GM21423 (cell line): ENCODE measurements around the gene NRG4.
"Not testable (repeated sequence)": the region's sequence is repeated elsewhere in the genome, so short reads cannot be mapped to it uniquely, and the experiment has no call there.

Experiments used
- ATAC-seq: cut with Tn5 transposase; IDR thresholded peaks from one replicate; pipeline ENCODE4 v1.9.1; 2021; ENCODE audit warnings: mild to moderate bottlenecking, moderate library complexity; ENCODE audit not compliant: unreplicated experiment

NRG4 gene

DNA sequence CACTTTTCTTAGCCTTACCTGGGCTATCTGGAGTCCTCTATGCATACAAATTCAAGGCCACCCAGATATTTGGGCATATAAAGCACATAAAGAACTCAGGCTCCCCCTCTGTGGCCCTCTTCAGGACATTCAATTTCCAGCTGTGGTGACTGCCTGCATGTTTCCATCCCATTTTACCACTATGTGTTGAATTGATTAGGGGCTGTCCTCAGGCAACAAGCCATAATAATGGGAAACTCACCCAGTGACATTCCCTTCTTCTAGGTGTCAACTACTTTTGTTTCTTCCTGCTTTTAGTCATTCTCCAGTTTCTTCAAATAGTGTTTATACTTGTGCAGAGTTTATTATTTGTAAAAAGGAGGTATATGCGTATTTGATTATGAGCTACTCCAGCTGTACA, 18.0 kb downstream of the NRG4 start:
- no peak for ATAC-seq

GRCh38 chr15:75992897-75993296, 19.3 kb downstream of the NRG4 start:
- ATAC-seq: no peak

GRCh38 chr15:75989875-75990274, 22.3 kb downstream of the NRG4 start:
- ATAC-seq: no peak

- no peak for ATAC-seq
Measured at GRCh38 chr15:75989045-75989444, 23.2 kb downstream of the NRG4 start.

DNA sequence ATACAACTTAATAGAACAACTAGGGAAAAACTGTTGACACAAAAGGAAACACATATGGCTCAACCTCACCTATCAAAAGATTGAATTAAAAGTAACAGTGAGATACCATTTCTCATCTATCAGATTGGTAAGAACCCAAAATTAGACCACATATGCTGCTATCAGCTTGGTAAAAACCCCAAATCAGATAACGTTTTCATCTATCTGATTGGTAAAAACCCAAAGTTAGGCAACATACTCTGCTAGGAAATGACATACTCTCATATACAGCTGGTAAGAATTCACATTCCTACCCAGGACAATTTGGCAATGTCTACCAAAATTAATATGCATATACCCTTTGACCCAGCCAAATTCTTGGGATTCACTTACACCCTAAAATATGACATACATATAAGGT, 26.3 kb downstream of the NRG4 start:
- ATAC-seq: no peak

- not testable (repeated sequence) for ATAC-seq
Measured at GRCh38 chr15:75984706-75985105, 27.5 kb downstream of the NRG4 start.

DNA sequence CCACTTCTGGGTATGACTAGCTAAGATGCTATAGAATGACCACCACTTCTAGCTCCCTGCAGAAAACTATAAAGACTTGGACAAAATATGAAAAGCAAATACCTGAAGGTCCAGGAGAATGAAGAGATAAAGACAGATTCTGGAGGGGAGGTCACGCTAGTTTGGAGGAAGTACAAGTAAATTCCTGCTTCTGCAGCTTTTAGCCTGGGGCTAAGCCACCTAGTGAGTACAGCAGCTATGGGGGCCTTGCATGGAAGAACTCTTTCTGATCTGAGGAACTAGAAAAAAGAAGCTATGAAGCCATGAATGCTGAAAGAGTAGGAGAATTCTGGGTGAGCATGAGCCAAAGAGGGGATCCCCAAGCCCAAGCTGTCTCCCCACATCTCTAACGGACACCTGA, 29.8 kb downstream of the NRG4 start:
- ATAC-seq: no peak

DNA sequence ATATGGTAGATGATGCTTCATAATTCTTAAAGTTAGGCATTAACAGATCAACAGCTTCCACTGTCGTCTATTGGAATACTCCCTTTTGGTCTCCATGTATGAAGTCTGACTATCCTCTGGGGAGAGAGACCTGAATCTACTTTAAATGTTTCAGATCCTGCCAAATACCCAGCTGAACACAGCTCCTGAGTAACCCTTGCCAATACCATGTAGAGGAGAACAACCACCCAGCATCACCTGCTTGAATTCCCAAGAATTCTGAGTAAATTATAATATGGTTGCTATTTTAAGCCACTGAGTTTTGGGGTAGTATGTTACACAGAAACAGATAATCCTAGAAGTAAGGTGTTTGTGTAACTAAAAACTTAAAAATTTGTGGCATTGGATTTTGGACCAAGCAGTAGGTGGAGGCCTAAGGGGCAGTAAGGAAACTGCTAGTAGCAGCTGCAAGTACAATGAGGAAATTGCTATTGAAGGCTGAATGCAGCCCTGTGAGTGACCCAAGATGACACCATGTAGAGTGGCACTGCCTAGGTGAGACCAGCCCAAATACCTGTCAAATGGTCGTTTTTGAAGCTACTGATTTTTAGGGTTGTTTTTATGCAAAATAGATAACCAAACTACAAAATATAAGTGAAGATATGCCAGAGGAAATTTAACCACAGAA, 30.9 kb downstream of the NRG4 start:
- no peak for ATAC-seq

- not testable (repeated sequence) for ATAC-seq
Measured at GRCh38 chr15:75976766-75977165, 35.5 kb downstream of the NRG4 start.

DNA sequence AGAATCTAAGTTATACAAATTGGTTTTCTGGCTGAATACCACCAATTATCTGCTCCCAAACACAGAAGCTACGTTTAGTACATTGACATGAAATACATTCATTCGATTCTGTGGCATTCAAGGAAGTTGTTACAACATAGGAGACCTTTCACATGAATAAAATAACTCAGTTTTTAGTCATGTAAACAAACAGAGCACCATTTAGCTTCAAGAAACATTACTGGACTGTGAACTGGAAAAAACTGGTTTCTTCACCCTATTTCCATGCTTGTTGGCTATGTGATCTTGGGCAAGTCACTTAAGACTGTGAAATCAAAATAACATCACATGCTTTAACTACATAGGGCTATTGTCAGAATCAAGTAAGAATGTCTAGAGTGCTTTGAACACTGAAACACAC, 46.2 kb downstream of the NRG4 start:
- no peak for ATAC-seq

- ATAC-seq: no peak
Measured at GRCh38 chr15:75961331-75961730, 50.9 kb downstream of the NRG4 start.

DNA sequence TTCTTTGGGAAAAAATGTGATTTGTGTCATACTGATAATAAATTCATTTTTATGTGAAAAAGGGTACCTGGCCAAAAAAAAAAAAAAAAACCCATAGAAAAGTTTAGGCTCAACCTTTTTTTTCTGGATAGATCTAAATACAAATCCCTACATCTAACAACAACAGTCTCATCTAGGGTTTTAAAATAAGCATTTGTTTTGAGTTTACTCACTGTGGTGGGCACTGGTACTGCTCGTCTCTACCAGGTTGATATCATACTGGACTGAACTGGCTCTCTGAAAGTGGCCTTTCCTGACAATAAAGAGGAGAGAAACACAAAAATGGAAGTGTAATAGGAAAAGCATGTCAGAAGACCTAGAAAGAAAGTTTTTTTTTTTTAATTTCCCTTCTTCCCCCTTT, 56.5 kb downstream of the NRG4 start:
- ATAC-seq: no peak

- ATAC-seq: no peak
Measured at GRCh38 chr15:75952525-75952924, 59.7 kb downstream of the NRG4 start.

- ATAC-seq: no peak
Measured at GRCh38 chr15:75948761-75949296, 63.4 kb downstream of the NRG4 start.

DNA sequence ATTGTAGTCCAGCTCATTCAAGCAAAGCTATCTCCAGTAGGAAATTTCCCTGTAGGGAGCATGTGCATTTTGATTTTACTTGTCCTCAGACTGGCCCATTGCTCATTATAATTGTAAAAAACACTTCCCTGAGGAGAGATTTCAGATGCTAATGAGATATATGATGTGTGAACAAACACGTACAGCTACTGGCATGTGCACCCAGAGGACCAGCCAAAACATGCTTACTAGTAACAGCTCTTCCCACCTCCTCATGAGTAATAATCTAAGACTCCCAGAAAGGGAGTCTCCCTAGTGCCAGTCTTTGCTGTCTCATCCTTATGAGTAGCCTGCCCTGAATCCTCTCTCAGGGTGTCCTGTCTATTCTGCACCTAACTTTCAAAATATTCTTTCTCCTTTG, 65.1 kb downstream of the NRG4 start:
- no peak for ATAC-seq

- no peak for ATAC-seq
Measured at GRCh38 chr15:75945953-75946352, 66.3 kb downstream of the NRG4 start.

GRCh38 chr15:75943713-75944215, 68.5 kb downstream of the NRG4 start:
- ATAC-seq: no peak

- no peak for ATAC-seq
Measured at GRCh38 chr15:75943246-75943645, 69.0 kb downstream of the NRG4 start.

- ATAC-seq: no peak
Measured at GRCh38 chr15:75942464-75942863, 69.8 kb downstream of the NRG4 start.

DNA sequence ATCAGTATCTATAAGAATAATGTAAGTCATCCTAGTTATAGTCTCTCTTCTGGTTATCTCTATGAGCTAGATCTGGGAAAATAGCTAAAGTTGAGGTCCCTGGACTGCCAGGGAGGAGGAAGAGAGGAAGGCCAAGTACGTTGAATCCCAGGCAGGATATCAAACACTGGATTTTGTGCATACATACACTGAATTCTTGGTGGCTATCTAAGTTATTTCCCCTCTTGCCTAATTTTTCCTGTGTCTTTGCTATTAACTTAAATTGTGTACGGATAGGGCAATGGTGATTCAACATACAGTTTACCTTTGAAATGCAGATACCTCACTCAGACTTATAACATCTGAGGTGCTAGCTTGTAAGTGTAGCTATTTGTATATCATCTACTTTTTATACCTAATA, 81.4 kb downstream of the NRG4 start:
- no peak for ATAC-seq

DNA sequence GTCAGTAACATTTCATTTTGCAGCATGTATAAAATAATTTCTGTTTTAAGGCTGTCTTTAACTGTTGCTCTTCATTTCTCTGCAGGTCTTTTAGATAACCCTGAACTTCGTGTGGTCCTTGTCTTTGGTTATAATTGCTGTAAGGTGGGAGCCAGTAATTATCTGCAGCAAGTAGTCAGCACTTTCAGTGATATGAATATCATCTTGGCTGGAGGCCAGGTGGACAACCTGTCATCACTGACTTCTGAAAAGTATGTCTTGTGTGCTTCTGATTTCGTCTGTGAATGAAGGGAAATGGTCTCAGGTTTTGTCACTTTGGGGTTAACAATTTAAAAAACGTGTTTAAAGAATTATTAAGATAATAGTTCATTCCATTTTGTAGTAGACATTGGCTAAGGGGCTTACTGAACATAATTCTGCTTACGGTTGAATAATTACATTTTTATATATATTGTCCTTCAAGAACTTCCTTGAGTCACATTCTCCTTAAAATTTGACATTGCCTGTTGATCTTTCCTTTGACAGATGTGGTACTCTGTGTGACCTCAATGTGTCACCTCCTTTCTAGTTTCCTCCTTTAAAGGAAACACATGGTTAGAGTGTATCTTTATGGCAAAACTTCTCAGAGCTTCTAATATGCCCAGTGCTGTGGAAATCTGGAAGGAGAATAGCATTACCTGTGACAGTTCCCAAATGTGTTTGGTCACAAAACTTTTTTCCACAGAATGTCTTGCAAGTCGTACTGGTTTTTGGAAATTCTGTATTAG, 82.2 kb downstream of the NRG4 start:
- no peak for ATAC-seq
